K562 (cell line): ENCODE measurements around the gene HEATR9. TPM values are rescaled to one million over a fixed set of nuclear protein-coding genes. Genes with fewer than 3 reads are reported as not detected.

ENCODE experiments used
- ATAC-seq: fragments of 200-7000 bp; cut with Tn5 transposase; 3 replicates; pipeline ENCODE4 v1.9.1; 2020; ENCODE audit warnings: moderate library complexity
- BruUV-seq: library from RNA; stranded (reverse); fragments of 400-500 nt; replicated peaks from 2 replicates; lab custom pipeline; 2021; lab: Mats Ljungman, UMichigan
- CTCF ChIA-PET: fragments of 300-600 bp; formaldehyde crosslinking; extraction: SDS; loops from one replicate; lab custom pipeline; 2021; ENCODE audit warnings: low intra/inter-chr PET ratio; lab: Yijun Ruan, JAX
- POLR2A ChIA-PET: fragments of 300-600, 350-650 bp; sonication (Branson Sonifier 250); formaldehyde crosslinking; extraction: SDS; loops from one replicate; lab custom pipeline; 2021; ENCODE audit warnings: antibody characterized with exemption, inconsistent platforms; lab: Yijun Ruan, JAX
- DNase-seq, 4 experiments: peaks; one replicate each; pipeline versions ENCODE4 v3.0.0 to v3.0.0-alpha.2; 2011 to 2018; ENCODE audit warnings: low spot score in 3 of 4, mixed read lengths in 3 of 4; ENCODE audit errors: extremely low read depth in 1 of 4
- FAIRE-seq: peaks from 2 replicates; lab custom pipeline; 2011; peaks lifted over from hg19 to GRCh38; lab: Jason Lieb, UNC
- H2AFZ ChIP-seq: 2 replicates; pipeline ENCODE4 v1.6.0; 2011; ENCODE audit warnings: low read depth, low read length, control low read depth, inconsistent platforms
- H3K27ac ChIP-seq: fragments of 200-600 bp; 3 replicates; pipeline ENCODE4 v1.8.0; 2011; ENCODE audit warnings: low read depth, mild to moderate bottlenecking, control low read depth, inconsistent platforms, low read length, moderate library complexity, mixed read lengths; ENCODE audit errors: extremely low read depth
- H3K27me3 ChIP-seq, 2 experiments: fragments of 300-600 bp in 1 of 2; 2 replicates in 1 of 2; 3 replicates in 1 of 2; pipeline versions ENCODE4 v1.6.0 to v1.8.0; 2011; ENCODE audit warnings: inconsistent platforms in 2 of 2, low read length in 2 of 2, mild to moderate bottlenecking in 1 of 2, mixed read lengths in 1 of 2, moderate library complexity in 1 of 2; ENCODE audit not compliant: control insufficient read depth in 2 of 2, insufficient read depth in 2 of 2
- H3K36me3 ChIP-seq: fragments of 300-600 bp; 3 replicates; pipeline ENCODE4 v1.8.0; 2011; ENCODE audit warnings: mild to moderate bottlenecking, low read length, inconsistent platforms; ENCODE audit not compliant: control insufficient read depth, insufficient read depth
- H3K4me1 ChIP-seq, 2 experiments: fragments of 200-600 bp in 1 of 2; replicated peaks in 1 of 2; 2 replicates in 1 of 2; 3 replicates in 1 of 2; pipeline versions ENCODE4 v1.5.1 to v1.8.0; 2011; ENCODE audit warnings: inconsistent platforms in 2 of 2, low read length in 2 of 2, mild to moderate bottlenecking in 1 of 2, mixed read lengths in 1 of 2, moderate library complexity in 1 of 2; ENCODE audit not compliant: control insufficient read depth in 2 of 2, insufficient read depth in 2 of 2
- H3K4me2 ChIP-seq: 2 replicates; pipeline ENCODE4 v1.6.1; 2011; ENCODE audit warnings: low read length, control low read depth, inconsistent platforms, mixed read lengths; ENCODE audit not compliant: insufficient read depth
- H3K4me3 ChIP-seq: fragments of 200-600 bp; sonication (generic), shearing (Covaris generic); 2 replicates; pipeline ENCODE4 v1.5.1; 2016; ENCODE audit warnings: control low read depth, inconsistent platforms
- H3K79me2 ChIP-seq: fragments of 200-600 bp; 3 replicates; pipeline ENCODE4 v1.8.0; 2011; ENCODE audit warnings: low read length, inconsistent platforms; ENCODE audit not compliant: control insufficient read depth, insufficient read depth
- H3K9ac ChIP-seq, 2 experiments: 2 replicates each; pipeline versions ENCODE4 v1.6.0 to v1.6.1; 2011; ENCODE audit warnings: low read depth in 2 of 2, low read length in 2 of 2, control low read depth in 1 of 2, inconsistent platforms in 1 of 2, mild to moderate bottlenecking in 1 of 2, mixed read lengths in 1 of 2; ENCODE audit not compliant: insufficient read depth in 1 of 2
- H3K9me1 ChIP-seq: one replicate; pipeline ENCODE4 v1.6.0; 2011; ENCODE audit warnings: inconsistent platforms, mild to moderate bottlenecking, low read length, moderate library complexity; ENCODE audit not compliant: control insufficient read depth, insufficient read depth
- H3K9me3 ChIP-seq: replicated peaks from 2 replicates; pipeline ENCODE4 v1.5.1; 2011; ENCODE audit warnings: low read depth, low read length, inconsistent platforms; ENCODE audit not compliant: control insufficient read depth, insufficient read depth
- H4K20me1 ChIP-seq: replicated peaks from 2 replicates; pipeline ENCODE4 v1.6.1; 2011; ENCODE audit warnings: low read length, inconsistent platforms, mixed read lengths; ENCODE audit not compliant: control insufficient read depth, insufficient read depth
- ARID1B ChIP-seq: fragments of 450-650 bp; IDR thresholded peaks from 2 replicates; pipeline ENCODE4 v1.6.1; 2016; ENCODE audit warnings: antibody characterized with exemption, mild to moderate bottlenecking, inconsistent platforms
- BHLHE40 ChIP-seq: IDR thresholded peaks from 2 replicates; pipeline ENCODE4 v1.6.1; 2011; ENCODE audit warnings: low read length, improper control_type of control experiment
- CC2D1A ChIP-seq: fragments of 450-650 bp; IDR thresholded peaks from 2 replicates; pipeline ENCODE4 v1.6.1; 2017; ENCODE audit warnings: mild to moderate bottlenecking
- CHD1 ChIP-seq: fragments of 200-600 bp; sonication (generic); IDR thresholded peaks from one replicate; pipeline ENCODE4 v1.6.1; 2012; ENCODE audit warnings: mild to moderate bottlenecking, moderate library complexity, low read length, inconsistent platforms
- CHD2 ChIP-seq: IDR thresholded peaks from 2 replicates; pipeline ENCODE4 v1.6.1; 2011; ENCODE audit warnings: low read depth, low read length
- CTCF ChIP-seq, 3 experiments: IDR thresholded peaks in 2 of 3; conservative IDR thresholded peaks in 1 of 3; 2 replicates each; pipeline ENCODE4 v1.5.1; 2011 to 2012; ENCODE audit warnings: low read length in 3 of 3, mild to moderate bottlenecking in 3 of 3, control low read depth in 2 of 3, improper control_type of control experiment in 1 of 3, inconsistent platforms in 1 of 3, low read depth in 1 of 3, mixed read lengths in 1 of 3, moderate library complexity in 1 of 3; ENCODE audit not compliant: insufficient read depth in 2 of 3
- DACH1 ChIP-seq: fragments of 450-650 bp; IDR thresholded peaks from 2 replicates; pipeline ENCODE4 v1.6.1; 2018; ENCODE audit not compliant: partially characterized antibody
- FOSL1 ChIP-seq: fragments of 200-800 bp; sonication (Bioruptor generic); conservative IDR thresholded peaks from 2 replicates; pipeline ENCODE4 v1.6.1; 2016; ENCODE audit warnings: missing genetic modification characterization, missing compliant biosample characterization
- MBD2 ChIP-seq: sonication (generic); IDR thresholded peaks from 2 replicates; pipeline ENCODE4 v1.6.1; 2016; ENCODE audit warnings: low read depth, borderline replicate concordance
- NONO ChIP-seq, 2 experiments: fragments of 200-400 bp in 1 of 2; fragments of 450-650 bp in 1 of 2; formaldehyde crosslinking in 1 of 2; IDR thresholded peaks; 2 replicates each; pipeline ENCODE4 v1.6.1; 2017; ENCODE audit warnings: low read depth in 2 of 2, mild to moderate bottlenecking in 2 of 2, moderate library complexity in 2 of 2, low read length in 1 of 2
- USF2 ChIP-seq: sonication (generic); formaldehyde crosslinking; IDR thresholded peaks from 2 replicates; pipeline ENCODE4 v1.5.0; 2020; ENCODE audit warnings: missing genetic modification reagents
- YY1 ChIP-seq, 3 experiments: IDR thresholded peaks; 2 replicates each; pipeline ENCODE4 v1.6.1; 2011; ENCODE audit warnings: low read length in 2 of 3, mild to moderate bottlenecking in 2 of 3, moderate library complexity in 2 of 3, borderline replicate concordance in 1 of 3, control low read depth in 1 of 3, low read depth in 1 of 3; ENCODE audit not compliant: insufficient read depth in 3 of 3, insufficient replicate concordance in 2 of 3, control insufficient read depth in 1 of 3, insufficient read length in 1 of 3; ENCODE audit errors: extremely low read depth in 1 of 3
- ZBTB7A ChIP-seq: IDR thresholded peaks from 2 replicates; pipeline ENCODE4 v1.6.1; 2011; ENCODE audit warnings: low read depth, mild to moderate bottlenecking, low read length, moderate library complexity, borderline replicate concordance; ENCODE audit not compliant: control insufficient read depth
- ZNF551 ChIP-seq: fragments of 250-450 bp; sonication (Bioruptor Pico); IDR thresholded peaks from 2 replicates; pipeline ENCODE4 v1.5.0; 2021; ENCODE audit warnings: mild to moderate bottlenecking, moderate library complexity
- WGBS: fragments of 100-300 bp; shearing (Covaris generic); methylation state at CpG from one replicate; pipeline ENCODE4 v1.1.6; 2016; ENCODE audit warnings: low coverage, mixed read lengths; ENCODE audit not compliant: insufficient coverage; ENCODE audit errors: missing lambda C conversion rate; 5-methylcytosine and 5-hydroxymethylcytosine counted together
- in situ Hi-C: fragments of 300-500 bp; cut with MboI; formaldehyde crosslinking; loops from 4 replicates; pipeline ENCODE4 v1.15.0; 2018; ENCODE audit warnings: inconsistent platforms, mixed read lengths
- intact Hi-C: fragments of 100-400 bp; cut with micrococcal nuclease; formaldehyde crosslinking; loops from 2 replicates; pipeline ENCODE4 v1.14.2; 2022
- polyA plus RNA-seq, 8 experiments: library from polyadenylated mRNA; depleted of rRNA in 4 of 8; stranded (reverse) in 5 of 8; unstranded in 3 of 8; fragments of >200 nt; fragmentation: Nextera tagmentation in 2 of 8; fragmentation: Illumina TruSeq in 1 of 8; extraction: Ambion mirVana in 2 of 8; extraction: Trizol in 1 of 8; gene quantifications; 2 replicates each; pipeline versions ENCODE4 v1.2.1 to v1.2.3, GENCODE V29; 2011 to 2014; ENCODE audit warnings: inconsistent platforms in 1 of 8, missing spikeins in 1 of 8
- total RNA-seq, 7 experiments: library from RNA; depleted of rRNA in 6 of 7; stranded (reverse); fragments of >200 nt in 6 of 7; fragmentation: Illumina TruSeq in 2 of 7; extraction: Trizol in 2 of 7; gene quantifications; 2 replicates each; pipeline versions ENCODE4 v1.2.1 to v1.2.3, GENCODE V29; 2011 to 2021; ENCODE audit warnings: low replicate concordance in 1 of 7
- TF ChIP-seq, protein P1 (sequence below), 2 experiments: IDR thresholded peaks; 2 replicates each; pipeline ENCODE4 v1.6.1; 2011; ENCODE audit warnings: borderline replicate concordance in 1 of 2, control low read depth in 1 of 2, low read depth in 1 of 2, low read length in 1 of 2, mild to moderate bottlenecking in 1 of 2, mixed read lengths in 1 of 2, moderate library complexity in 1 of 2; ENCODE audit not compliant: insufficient read depth in 1 of 2, insufficient read length in 1 of 2, poor library complexity in 1 of 2, severe bottlenecking in 1 of 2; ENCODE audit errors: extremely low read depth in 1 of 2

HEATR9 gene
- total and polyA plus RNA-seq, 9 of the 15 experiments (the other 6 are each of a cell fraction or from before 2014, with no cell fraction given) = not detected

- peaks cover 25 to 57% of the 10 kb centered on the region in 2 experiments for H3K4me1 ChIP-seq
- POLR2A ChIA-PET = interaction anchor here (1.0 to 3.5 kb wide), 2 partner anchors 13 to 26 kb away, joined by 3 to 22 read pairs; partner anchors contain the start of genes LYZL6 and RDM1
- 49% methylated on average over 26 of the region's 29 CpGs for WGBS
- no peak for FAIRE-seq
- CTCF ChIA-PET = no interaction called here
- peak; percentile 51 to 68 (median 63) for DNase-seq
- peak overlapping the region; percentile 59 for H2AFZ ChIP-seq
- no peaks in the 10 kb centered on the region for H3K27me3 ChIP-seq
- H4K20me1 ChIP-seq = no peaks in the 10 kb centered on the region
- ATAC-seq = peak; percentile 65
- in situ Hi-C loops (no loop called here), intact Hi-C loops (loop anchor here (5.0 kb wide), 1 partner anchor 60 kb away; no protein-coding TSS in a partner anchor)
- H3K4me2 ChIP-seq = no peak overlapping the region
- no peaks in the 10 kb centered on the region for H3K9me1 ChIP-seq
- no peaks in the 10 kb centered on the region for H3K79me2 ChIP-seq
- H3K9ac ChIP-seq = peak overlapping the region in 1 of 2 experiments; percentile 47; a peak in 2 of 4 replicates
- BruUV-seq = no TSS peak
- no peaks in the 10 kb centered on the region for H3K9me3 ChIP-seq
- no peaks in the 10 kb centered on the region for H3K36me3 ChIP-seq
- H3K4me3 ChIP-seq = no peak overlapping the region
- no peak overlapping the region for H3K27ac ChIP-seq
- no peak for TF ChIP-seq DACH1
- TF ChIP-seq CHD2 = no peak
- TF ChIP-seq CC2D1A = no peak
- peak; percentile 11 to 46 (median 27); a peak in 4 of 6 replicates for TF ChIP-seq CTCF (IDR thresholded peaks at IDR 0.05 in 2 of 3, conservative IDR thresholded peaks at IDR 0.05 in 1 of 3; ENCODE audit: insufficient read depth in 2 of 3, low read depth in 1 of 3, low read length in 3 of 3)
- no peak for TF ChIP-seq ARID1B
- 0 out of 2 replicates have a peak, but pooled peaks have one; percentile 15 for TF ChIP-seq BHLHE40
- peak; percentile 41; the same call in 1 of the 2 replicates for TF ChIP-seq ZBTB7A
- TF ChIP-seq, protein P1, sequence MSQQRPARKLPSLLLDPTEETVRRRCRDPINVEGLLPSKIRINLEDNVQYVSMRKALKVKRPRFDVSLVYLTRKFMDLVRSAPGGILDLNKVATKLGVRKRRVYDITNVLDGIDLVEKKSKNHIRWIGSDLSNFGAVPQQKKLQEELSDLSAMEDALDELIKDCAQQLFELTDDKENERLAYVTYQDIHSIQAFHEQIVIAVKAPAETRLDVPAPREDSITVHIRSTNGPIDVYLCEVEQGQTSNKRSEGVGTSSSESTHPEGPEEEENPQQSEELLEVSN (IDR thresholded peaks at IDR 0.05; ENCODE audit: borderline replicate concordance in 1 of 2, extremely low read depth in 1 of 2, insufficient read depth in 1 of 2, insufficient read length in 1 of 2, low read depth in 1 of 2, low read length in 1 of 2, poor library complexity in 1 of 2, severe bottlenecking in 1 of 2) = no peak
- no peak for TF ChIP-seq CHD1
- TF ChIP-seq NONO (IDR thresholded peaks at IDR 0.05; ENCODE audit: low read depth in 2 of 2, low read length in 1 of 2) = no peak
- peak in 1 of 3 experiments; percentile 25 for TF ChIP-seq YY1 (IDR thresholded peaks at IDR 0.05; ENCODE audit: borderline replicate concordance in 1 of 3, control insufficient read depth in 1 of 3, extremely low read depth in 1 of 3, insufficient read depth in 3 of 3, insufficient read length in 1 of 3, insufficient replicate concordance in 2 of 3, low read depth in 1 of 3, low read length in 2 of 3)
- no peak for TF ChIP-seq MBD2
- TF ChIP-seq ZNF551 (CRISPR knock-in tag) = no peak
- 0 out of 2 replicates have a peak, but pooled peaks have one; percentile 42 for TF ChIP-seq USF2 (CRISPR knock-in tag)
- TF ChIP-seq FOSL1 (tag) = 0 out of 2 replicates have a peak, but pooled peaks have one; percentile 13
Measured at GRCh38 chr17:35917519-35918213, 49.0 kb upstream of the HEATR9 start.
